ENCODE data around the gene BICC1.

The BICC1 gene

GRCh38 chr10:58660575-58661255 is 148.0 kb downstream of the BICC1 start:
- no peak for DNase-seq

- DNase-seq, result no peak
Observed at GRCh38 chr10:58661336-58661735, 148.7 kb downstream of the BICC1 start.

GRCh38 chr10:58661902-58662301 is 149.2 kb downstream of the BICC1 start:
- DNase-seq, result no peak

GRCh38 chr10:58662314-58662713 is 149.6 kb downstream of the BICC1 start:
- DNase-seq, result no peak

GRCh38 chr10:58665361-58665760 is 152.7 kb downstream of the BICC1 start:
- DNase-seq, result no peak

GRCh38 chr10:58666024-58666423 is 153.4 kb downstream of the BICC1 start:
- DNase-seq, result no peak

- DNase-seq, result no peak
Observed at GRCh38 chr10:58667658-58668310, 155.1 kb downstream of the BICC1 start.

- DNase-seq, result no peak
Observed at GRCh38 chr10:58672845-58673244, 160.2 kb downstream of the BICC1 start.

- DNase-seq, result no peak
Observed at GRCh38 chr10:58674251-58674650, 161.6 kb downstream of the BICC1 start.

- DNase-seq, result no peak
Observed at GRCh38 chr10:58675321-58675720, 162.6 kb downstream of the BICC1 start.

- no peak for DNase-seq
Observed at GRCh38 chr10:58691528-58691927, 178.9 kb downstream of the BICC1 start.

- DNase-seq, result no peak
Observed at GRCh38 chr10:58693919-58694318, 181.2 kb downstream of the BICC1 start.

GRCh38 chr10:58695022-58695421 is 182.3 kb downstream of the BICC1 start:
- no peak for DNase-seq

GRCh38 chr10:58696736-58697135 is 184.1 kb downstream of the BICC1 start:
- no peak for DNase-seq

GRCh38 chr10:58697691-58698090 is 185.0 kb downstream of the BICC1 start:
- DNase-seq, result no peak

GRCh38 chr10:58698777-58699356 is 186.2 kb downstream of the BICC1 start:
- DNase-seq, result no peak

- DNase-seq, result no peak
Observed at GRCh38 chr10:58700591-58700990, 187.9 kb downstream of the BICC1 start.

GRCh38 chr10:58701405-58702135 is 188.9 kb downstream of the BICC1 start:
- no peak for DNase-seq

- no peak for DNase-seq
Observed at GRCh38 chr10:58704226-58704625, 191.6 kb downstream of the BICC1 start.

- no peak for DNase-seq
Observed at GRCh38 chr10:58704671-58705141, 192.0 kb downstream of the BICC1 start.

- no peak for DNase-seq
Observed at GRCh38 chr10:58706836-58707235, 194.2 kb downstream of the BICC1 start.

- DNase-seq, result no peak
Observed at GRCh38 chr10:58712141-58712540, 199.5 kb downstream of the BICC1 start.

GRCh38 chr10:58712982-58713381 is 200.3 kb downstream of the BICC1 start:
- no peak for DNase-seq

- no peak for DNase-seq
Observed at GRCh38 chr10:58714409-58714808, 201.7 kb downstream of the BICC1 start.
